Motor neuron (in vitro differentiated cells): Measurements from ENCODE around the gene SLC37A1. TPM values are rescaled to one million over a fixed set of nuclear protein-coding genes. Genes with fewer than 3 reads are reported as not detected.
A peak's percentile ranks its signal among the peaks of the same experiment; 100 is the strongest.

ENCODE experiments used
- ATAC-seq, 8 experiments: fragments of 200-7000 bp; cut with Tn5 transposase; replicated peaks in 6 of 8; 2 replicates each; pipeline ENCODE4 v1.8.0; 2021; ENCODE audit warnings: mild to moderate bottlenecking in 8 of 8, moderate library complexity in 8 of 8
- H3K27ac ChIP-seq, 2 donors: fragments of 250-450 bp; sonication (Bioruptor Pico); 2 replicates each; pipeline ENCODE4 v1.9.0; 2021; ENCODE audit warnings: antibody characterized with exemption in 2 of 2, mild to moderate bottlenecking in 2 of 2, moderate library complexity in 1 of 2
- H3K4me1 ChIP-seq, 2 donors: fragments of 250-450 bp; sonication (Bioruptor Pico); replicated peaks in 1 of 2; 2 replicates each; pipeline ENCODE4 v1.6.1; 2021; ENCODE audit warnings: antibody characterized with exemption in 2 of 2, mild to moderate bottlenecking in 2 of 2, moderate library complexity in 1 of 2
- H3K4me3 ChIP-seq, 5 donors: fragments of 250-450 bp; sonication (Bioruptor Pico); 2 replicates each; pipeline ENCODE4 v1.9.0; 2021; ENCODE audit warnings: antibody characterized with exemption in 5 of 5, mild to moderate bottlenecking in 5 of 5, moderate library complexity in 4 of 5
- WGBS, 10 experiments: fragments of 450-650 bp; shearing (Covaris generic); methylation state at CpG; one replicate each; pipeline ENCODE4 v1.0.0; 2022; 5-methylcytosine and 5-hydroxymethylcytosine counted together
- in situ Hi-C, 9 experiments: fragments of 400-800 bp; cut with MboI; loops; one replicate each; pipeline ENCODE4 v1.15.0; 2021; ENCODE audit warnings: low sequenced_read_pairs in 9 of 9, low pct_unique_long_range_greater_than_20kb in 2 of 9; ENCODE audit not compliant: unreplicated experiment in 9 of 9
- total RNA-seq, 8 experiments: library from RNA; unstranded; fragments of 300-600 nt; gene quantifications; 2 replicates each; pipeline versions ENCODE4 v1.2.3 to v1.2.4, GENCODE V29; 2022

Gene SLC37A1
- total RNA-seq, 8 experiments from 2014 or later: 0.71 to 49.0 (median 14.1) TPM

- in situ Hi-C loops: loop anchor here in 2 of 9 experiments (25.0 kb wide), 1 partner anchor 214 kb away; the partner anchor contains the start of gene TFF3 (in 2 of the 2)
- peak overlapping the region in 2 of 5 donors; percentile 29 to 39 for H3K4me3 ChIP-seq
- no peak overlapping the region for H3K27ac ChIP-seq
- peaks cover 41 to 50% of the 10 kb centered on the region in 2 donors for H3K4me1 ChIP-seq
- WGBS, 10 experiments: 60 to 96% (median 80%) methylated on average over 2 to 9 of the region's 9 CpGs
- no peak for ATAC-seq
These were observed 12.2 kb downstream of the SLC37A1 start for GRCh38 chr21:42525676-42526378.

- Histone ChIP-seq H3K4me1 (peaks cover 46 to 54% of the 10 kb centered on the region in 2 donors), H3K4me3 (no peak overlapping the region), H3K27ac (no peak overlapping the region)
- in situ Hi-C loops: loop anchor here in 2 of 9 experiments (25.0 kb wide), 1 partner anchor 214 kb away; the partner anchor contains the start of gene TFF3 (in 2 of the 2)
- WGBS, 10 experiments: 50 to 100% (median 68%) methylated on average over 1 to 7 of the region's 9 CpGs; no CpG with 5 or more reads in 3 of the 10 experiments
- ATAC-seq: no peak
These were observed 12.7 kb downstream of the SLC37A1 start for GRCh38 chr21:42526379-42526727.

- no peak overlapping the region for H3K27ac ChIP-seq
- in situ Hi-C loops: loop anchor here in 2 of 9 experiments (25.0 kb wide), 1 partner anchor 215 kb away; the partner anchor contains the start of gene TFF3 (in 2 of the 2)
- peaks cover 47 to 61% of the 10 kb centered on the region in 2 donors for H3K4me1 ChIP-seq
- no peak for ATAC-seq
- WGBS, 10 experiments: 17 to 95% (median 69%) methylated on average over 1 to 6 of the region's 8 CpGs; no CpG with 5 or more reads in 6 of the 10 experiments
- H3K4me3 ChIP-seq: no peak overlapping the region
These were observed 13.5 kb downstream of the SLC37A1 start for GRCh38 chr21:42527127-42527488.

- ATAC-seq: peak in 1 of 8 experiments; percentile 38
- 17 to 100% (median 82%) methylated on average over 1 to 10 of the region's 13 CpGs; no CpG with 5 or more reads in 2 of the 10 experiments for WGBS, 10 experiments
- no peak overlapping the region for H3K4me3 ChIP-seq
- H3K4me1 ChIP-seq: peaks cover 47 to 67% of the 10 kb centered on the region in 2 donors
- in situ Hi-C loops: loop anchor here in 2 of 9 experiments (25.0 kb wide), 1 partner anchor 215 kb away; the partner anchor contains the start of gene TFF3 (in 2 of the 2)
- H3K27ac ChIP-seq: no peak overlapping the region
These were observed 14.0 kb downstream of the SLC37A1 start for GRCh38 chr21:42527489-42528158.

GRCh38 chr21:42530167-42530518 is 16.5 kb downstream of the SLC37A1 start:
- in situ Hi-C loops: loop anchor here in 2 of 9 experiments (25.0 kb wide), 1 partner anchor 218 kb away; the partner anchor contains the start of gene TFF3 (in 2 of the 2)
- H3K4me1 ChIP-seq: peaks cover 35 to 57% of the 10 kb centered on the region in 2 donors
- H3K27ac ChIP-seq: no peak overlapping the region
- peak in 3 of 8 experiments; percentile 3 to 9 (median 5) for ATAC-seq
- WGBS, 10 experiments: 40 to 100% (median 85%) methylated on average over 1 to 4 of the region's 5 CpGs; no CpG with 5 or more reads in 4 of the 10 experiments
- no peak overlapping the region for H3K4me3 ChIP-seq

GRCh38 chr21:42531771-42532170 is 18.1 kb downstream of the SLC37A1 start:
- no peak for ATAC-seq
- Histone ChIP-seq H3K27ac (no peak overlapping the region), H3K4me1 (peaks cover 22 to 43% of the 10 kb centered on the region in 2 donors), H3K4me3 (no peak overlapping the region)
- 43 to 100% (median 80%) methylated on average over 1 to 8 of the region's 8 CpGs; no CpG with 5 or more reads in 1 of the 10 experiments for WGBS, 10 experiments
- in situ Hi-C loops: loop anchor here in 2 of 9 experiments (25.0 kb wide), 1 partner anchor 219 kb away; the partner anchor contains the start of gene TFF3 (in 2 of the 2)

GRCh38 chr21:42532466-42533181 is 19.0 kb downstream of the SLC37A1 start:
- ATAC-seq: peak; percentile 27 to 86 (median 79)
- H3K4me1 ChIP-seq: peaks cover 28 to 41% of the 10 kb centered on the region in 2 donors
- in situ Hi-C loops: loop anchor here in 2 of 9 experiments (25.0 kb wide), 1 partner anchor 220 kb away; the partner anchor contains the start of gene TFF3 (in 2 of the 2)
- no peak overlapping the region for H3K4me3 ChIP-seq
- 0 to 100% (median 77%) methylated on average over 1 to 16 of the region's 18 CpGs; no CpG with 5 or more reads in 1 of the 10 experiments for WGBS, 10 experiments
- H3K27ac ChIP-seq: peak overlapping the region; percentile 62 to 66

- ATAC-seq: no peak
- 56 to 89% (median 80%) methylated on average over 1 to 6 of the region's 13 CpGs; no CpG with 5 or more reads in 4 of the 10 experiments for WGBS, 10 experiments
- Histone ChIP-seq H3K4me3 (no peak overlapping the region), H3K4me1 (peaks cover 28 to 40% of the 10 kb centered on the region in 2 donors), H3K27ac (peak overlapping the region; percentile 62 to 66)
- in situ Hi-C loops: loop anchor here in 2 of 9 experiments (25.0 kb wide), 1 partner anchor 221 kb away; the partner anchor contains the start of gene TFF3 (in 2 of the 2)
These were observed 19.8 kb downstream of the SLC37A1 start for GRCh38 chr21:42533306-42533962.

GRCh38 chr21:42533963-42534355 is 20.3 kb downstream of the SLC37A1 start:
- no peak overlapping the region for H3K4me3 ChIP-seq
- peaks cover 28 to 40% of the 10 kb centered on the region in 2 donors for H3K4me1 ChIP-seq
- no peak for ATAC-seq
- 0 to 100% (median 96%) methylated on average over 1 to 4 of the region's 4 CpGs; no CpG with 5 or more reads in 6 of the 10 experiments for WGBS, 10 experiments
- no peak overlapping the region for H3K27ac ChIP-seq
- in situ Hi-C loops: loop anchor here in 2 of 9 experiments (25.0 kb wide), 1 partner anchor 222 kb away; the partner anchor contains the start of gene TFF3 (in 2 of the 2)

GRCh38 chr21:42534421-42535378 is 21.0 kb downstream of the SLC37A1 start:
- no peak overlapping the region for H3K4me3 ChIP-seq
- no peak overlapping the region for H3K27ac ChIP-seq
- peak in 2 of 8 experiments; percentile 1 to 4 for ATAC-seq
- in situ Hi-C loops: loop anchor here in 2 of 9 experiments (25.0 kb wide), 1 partner anchor 222 kb away; the partner anchor contains the start of gene TFF3 (in 2 of the 2)
- peaks cover 28 to 40% of the 10 kb centered on the region in 2 donors for H3K4me1 ChIP-seq
- 58 to 91% (median 80%) methylated on average over 1 to 19 of the region's 28 CpGs; no CpG with 5 or more reads in 2 of the 10 experiments for WGBS, 10 experiments
